Osteoblast (primary cell): ENCODE measurements around the gene RASGRF2. TPM values are rescaled to one million over a fixed set of nuclear protein-coding genes. Genes with fewer than 3 reads are reported as not detected.

Experiments
- DNase-seq: peaks from one replicate; pipeline ENCODE4 v3.0.0; 2011; ENCODE audit warnings: low spot score, mixed read lengths; ENCODE audit not compliant: insufficient read length; ENCODE audit errors: missing footprints
- H2AFZ ChIP-seq: 2 replicates; pipeline ENCODE4 v1.6.0; 2011; ENCODE audit warnings: mild to moderate bottlenecking, low read length
- H3K27ac ChIP-seq: 2 replicates; pipeline ENCODE4 v1.5.1; 2011; ENCODE audit warnings: mild to moderate bottlenecking, low read depth, low read length, moderate library complexity
- H3K27me3 ChIP-seq: 2 replicates; pipeline ENCODE4 v1.6.0; 2012; ENCODE audit warnings: mild to moderate bottlenecking, control low read depth, inconsistent platforms, low read length, moderate library complexity; ENCODE audit not compliant: insufficient read depth
- H3K36me3 ChIP-seq: 2 replicates; pipeline ENCODE4 v1.5.1; 2011; ENCODE audit warnings: mild to moderate bottlenecking, low read length, control low read depth, moderate library complexity; ENCODE audit not compliant: insufficient read depth
- H3K4me1 ChIP-seq: 2 replicates; pipeline ENCODE4 v1.5.1; 2011; ENCODE audit warnings: mild to moderate bottlenecking, low read length, control low read depth, moderate library complexity; ENCODE audit not compliant: insufficient read depth
- H3K4me2 ChIP-seq: 2 replicates; pipeline ENCODE4 v1.6.0; 2011; ENCODE audit warnings: mild to moderate bottlenecking, low read length; ENCODE audit not compliant: insufficient read depth
- H3K4me3 ChIP-seq: fragments of 200-600 bp; sonication (generic); 3 replicates; pipeline ENCODE4 v1.5.1; 2012; ENCODE audit warnings: mild to moderate bottlenecking, low read length, inconsistent platforms; ENCODE audit not compliant: insufficient read depth
- H3K79me2 ChIP-seq: 2 replicates; pipeline ENCODE4 v1.6.0; 2012; ENCODE audit warnings: mild to moderate bottlenecking, low read length, control low read depth, inconsistent platforms; ENCODE audit not compliant: insufficient read depth
- H3K9me3 ChIP-seq: 2 replicates; pipeline ENCODE4 v1.5.1; 2011; ENCODE audit warnings: low read depth, low read length, control low read depth
- H4K20me1 ChIP-seq: 2 replicates; pipeline ENCODE4 v1.6.0; 2012; ENCODE audit warnings: mild to moderate bottlenecking, low read length, control low read depth; ENCODE audit not compliant: insufficient read depth
- total RNA-seq: library from RNA; depleted of rRNA; stranded (reverse); fragments of >200 nt; gene quantifications from 2 replicates; pipeline ENCODE4 v1.2.3, GENCODE V29; 2012
- TF ChIP-seq, protein P1 (sequence below): IDR thresholded peaks from 2 replicates; pipeline ENCODE4 v1.5.1; 2011; ENCODE audit warnings: mild to moderate bottlenecking, low read depth, low read length, moderate library complexity; ENCODE audit errors: extremely low read depth

The RASGRF2 gene
- total RNA-seq, 1 donor = under 0.01 TPM

DNA sequence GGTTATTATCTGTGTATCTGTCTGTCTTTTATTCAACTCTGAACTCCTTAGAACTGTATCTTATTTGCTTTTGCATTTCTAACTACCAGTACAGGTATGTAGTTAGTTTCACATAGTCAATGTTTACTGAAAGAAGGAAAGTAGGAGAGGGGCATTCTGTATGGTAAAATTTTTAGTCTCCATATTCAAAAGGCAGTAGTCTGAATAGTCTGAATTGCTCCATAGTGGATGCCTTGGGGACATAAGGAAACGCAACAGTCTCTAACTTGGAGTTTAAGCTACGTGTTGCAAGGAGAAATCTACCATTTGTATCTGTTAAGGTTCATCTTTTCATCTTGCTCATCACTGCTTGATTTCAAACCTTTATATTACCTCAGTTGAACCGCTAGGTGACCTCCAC, 26.2 kb downstream of the RASGRF2 start:
- no peak overlapping the region for H2AFZ ChIP-seq
- no peaks in the 10 kb centered on the region for H4K20me1 ChIP-seq
- DNase-seq = no peak
- H3K4me3 ChIP-seq = no peak overlapping the region
- H3K27me3 ChIP-seq = peaks cover 7% of the 10 kb centered on the region
- H3K27ac ChIP-seq = no peak overlapping the region
- no peaks in the 10 kb centered on the region for H3K4me1 ChIP-seq
- no peaks in the 10 kb centered on the region for H3K79me2 ChIP-seq
- no peak overlapping the region for H3K4me2 ChIP-seq
- no peaks in the 10 kb centered on the region for H3K36me3 ChIP-seq
- no peaks in the 10 kb centered on the region for H3K9me3 ChIP-seq
- TF ChIP-seq, protein P1, sequence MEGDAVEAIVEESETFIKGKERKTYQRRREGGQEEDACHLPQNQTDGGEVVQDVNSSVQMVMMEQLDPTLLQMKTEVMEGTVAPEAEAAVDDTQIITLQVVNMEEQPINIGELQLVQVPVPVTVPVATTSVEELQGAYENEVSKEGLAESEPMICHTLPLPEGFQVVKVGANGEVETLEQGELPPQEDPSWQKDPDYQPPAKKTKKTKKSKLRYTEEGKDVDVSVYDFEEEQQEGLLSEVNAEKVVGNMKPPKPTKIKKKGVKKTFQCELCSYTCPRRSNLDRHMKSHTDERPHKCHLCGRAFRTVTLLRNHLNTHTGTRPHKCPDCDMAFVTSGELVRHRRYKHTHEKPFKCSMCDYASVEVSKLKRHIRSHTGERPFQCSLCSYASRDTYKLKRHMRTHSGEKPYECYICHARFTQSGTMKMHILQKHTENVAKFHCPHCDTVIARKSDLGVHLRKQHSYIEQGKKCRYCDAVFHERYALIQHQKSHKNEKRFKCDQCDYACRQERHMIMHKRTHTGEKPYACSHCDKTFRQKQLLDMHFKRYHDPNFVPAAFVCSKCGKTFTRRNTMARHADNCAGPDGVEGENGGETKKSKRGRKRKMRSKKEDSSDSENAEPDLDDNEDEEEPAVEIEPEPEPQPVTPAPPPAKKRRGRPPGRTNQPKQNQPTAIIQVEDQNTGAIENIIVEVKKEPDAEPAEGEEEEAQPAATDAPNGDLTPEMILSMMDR = no peak

DNA sequence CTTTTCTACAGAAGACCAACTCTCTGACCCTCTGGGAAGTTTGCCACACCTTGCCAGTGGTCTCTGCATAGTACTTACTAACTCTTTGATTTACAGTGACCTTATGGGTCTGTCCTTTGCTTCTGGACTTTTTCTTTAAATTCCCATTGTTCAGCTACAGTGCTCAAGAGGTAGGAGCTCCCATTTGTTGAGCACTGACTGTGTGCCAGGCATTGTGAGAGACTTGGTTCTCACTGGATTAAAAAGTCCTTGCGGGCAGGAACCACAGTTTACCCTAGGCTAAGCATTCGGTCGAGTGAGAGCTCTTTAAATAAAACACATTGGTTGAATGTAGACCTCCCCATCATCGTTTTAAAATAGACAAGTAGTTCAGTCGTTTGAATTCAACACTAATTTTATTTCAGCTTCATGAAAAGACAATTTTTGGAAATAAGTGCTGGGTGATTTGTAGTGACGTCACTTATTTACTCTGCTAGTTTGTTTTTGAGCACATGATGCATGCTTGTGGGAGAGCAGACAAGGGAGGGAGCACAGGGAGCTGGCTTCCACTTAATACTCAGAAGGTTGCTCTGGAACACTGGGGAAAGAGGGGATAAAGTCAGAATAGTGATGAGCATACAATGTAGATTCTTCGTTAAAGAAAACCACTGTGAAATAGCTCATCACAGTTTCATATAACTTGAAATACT, 27.1 kb downstream of the RASGRF2 start:
- no peak overlapping the region for H3K4me3 ChIP-seq
- H3K27me3 ChIP-seq = peaks cover 7% of the 10 kb centered on the region
- TF ChIP-seq, protein P1 = no peak
- no peak for DNase-seq
- H3K4me2 ChIP-seq = no peak overlapping the region
- H3K27ac ChIP-seq = no peak overlapping the region
- H4K20me1 ChIP-seq = no peaks in the 10 kb centered on the region
- no peaks in the 10 kb centered on the region for H3K36me3 ChIP-seq
- no peaks in the 10 kb centered on the region for H3K4me1 ChIP-seq
- no peak overlapping the region for H2AFZ ChIP-seq
- H3K79me2 ChIP-seq = no peaks in the 10 kb centered on the region
- H3K9me3 ChIP-seq = no peaks in the 10 kb centered on the region

DNA sequence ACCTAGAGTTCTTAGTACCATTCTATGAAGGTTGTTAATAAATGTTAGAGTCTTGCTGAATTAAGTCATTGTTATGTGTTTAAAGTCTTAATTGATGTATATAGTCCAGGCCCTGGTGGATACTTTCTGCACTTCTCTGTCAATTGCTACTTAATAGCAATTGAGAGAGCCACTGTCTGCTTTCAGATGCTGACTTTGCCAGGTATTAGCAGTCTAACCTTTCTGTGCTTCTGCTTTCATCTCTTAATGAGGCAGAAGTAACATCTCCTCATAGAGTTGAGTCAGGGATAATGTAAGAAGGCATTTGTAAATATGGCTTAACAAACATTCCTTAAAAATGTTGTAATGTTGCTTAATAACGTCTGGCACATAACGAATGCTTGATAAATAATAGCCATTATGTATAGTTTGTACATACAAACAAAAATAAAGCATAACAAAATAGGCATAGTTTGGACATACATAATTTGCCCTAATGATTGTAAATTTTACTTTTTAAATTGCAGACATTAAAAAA, 28.3 kb downstream of the RASGRF2 start:
- Histone ChIP-seq H3K9me3 (no peaks in the 10 kb centered on the region), H3K4me1 (no peaks in the 10 kb centered on the region), H3K79me2 (no peaks in the 10 kb centered on the region), H3K36me3 (no peaks in the 10 kb centered on the region), H3K4me3 (no peak overlapping the region), H3K27ac (no peak overlapping the region), H4K20me1 (no peaks in the 10 kb centered on the region), H3K27me3 (peaks cover 4% of the 10 kb centered on the region), H3K4me2 (no peak overlapping the region), H2AFZ (no peak overlapping the region)
- no peak for DNase-seq
- TF ChIP-seq, protein P1 = no peak

DNA sequence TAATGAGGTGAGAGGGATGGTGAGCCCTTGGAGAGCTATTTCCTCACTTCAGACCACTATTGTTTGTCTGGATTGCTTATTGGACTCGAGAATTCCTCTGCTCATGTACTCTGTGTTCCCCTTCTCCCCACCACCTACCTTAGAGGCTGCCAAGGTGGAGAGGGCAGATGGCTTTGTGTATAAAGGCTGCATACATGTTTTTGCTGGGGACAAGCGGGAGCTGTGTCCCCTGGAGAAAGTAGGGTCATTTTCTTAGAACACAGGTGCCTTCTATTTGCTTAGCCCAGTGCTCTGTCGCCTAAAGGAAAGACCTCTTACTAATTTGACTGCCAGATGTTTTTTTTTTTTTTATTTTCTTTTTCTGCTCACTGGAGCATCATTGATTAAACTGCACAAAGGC, 29.7 kb downstream of the RASGRF2 start:
- no peaks in the 10 kb centered on the region for H3K4me1 ChIP-seq
- no peaks in the 10 kb centered on the region for H3K9me3 ChIP-seq
- no peak overlapping the region for H2AFZ ChIP-seq
- no peaks in the 10 kb centered on the region for H3K36me3 ChIP-seq
- no peaks in the 10 kb centered on the region for H3K79me2 ChIP-seq
- H3K27ac ChIP-seq = no peak overlapping the region
- H3K4me2 ChIP-seq = no peak overlapping the region
- no peak for DNase-seq
- peaks cover 4% of the 10 kb centered on the region for H3K27me3 ChIP-seq
- no peak overlapping the region for H3K4me3 ChIP-seq
- TF ChIP-seq, protein P1 = no peak
- no peaks in the 10 kb centered on the region for H4K20me1 ChIP-seq
